Hindlimb muscle (tissue), 1 donor: ENCODE data around the gene ELAVL2. TPM values are rescaled to one million over a fixed set of nuclear protein-coding genes. Genes with fewer than 3 reads are reported as not detected.
"Not testable (repeated sequence)": the region's sequence is repeated elsewhere in the genome, so short reads cannot be mapped to it uniquely, and the experiment has no call there.

ENCODE experiments used
- DNase-seq: peaks from one replicate; pipeline ENCODE4 v3.0.0-alpha.2; 2013
- polyA plus RNA-seq: library from polyadenylated mRNA; unstranded; fragments of 120-200 nt; gene quantifications from one replicate; pipeline ENCODE4 v1.2.1, GENCODE V29; 2013; ENCODE audit not compliant: insufficient read length

The ELAVL2 gene
- polyA plus RNA-seq, 1 donor: 2.7 TPM

DNA sequence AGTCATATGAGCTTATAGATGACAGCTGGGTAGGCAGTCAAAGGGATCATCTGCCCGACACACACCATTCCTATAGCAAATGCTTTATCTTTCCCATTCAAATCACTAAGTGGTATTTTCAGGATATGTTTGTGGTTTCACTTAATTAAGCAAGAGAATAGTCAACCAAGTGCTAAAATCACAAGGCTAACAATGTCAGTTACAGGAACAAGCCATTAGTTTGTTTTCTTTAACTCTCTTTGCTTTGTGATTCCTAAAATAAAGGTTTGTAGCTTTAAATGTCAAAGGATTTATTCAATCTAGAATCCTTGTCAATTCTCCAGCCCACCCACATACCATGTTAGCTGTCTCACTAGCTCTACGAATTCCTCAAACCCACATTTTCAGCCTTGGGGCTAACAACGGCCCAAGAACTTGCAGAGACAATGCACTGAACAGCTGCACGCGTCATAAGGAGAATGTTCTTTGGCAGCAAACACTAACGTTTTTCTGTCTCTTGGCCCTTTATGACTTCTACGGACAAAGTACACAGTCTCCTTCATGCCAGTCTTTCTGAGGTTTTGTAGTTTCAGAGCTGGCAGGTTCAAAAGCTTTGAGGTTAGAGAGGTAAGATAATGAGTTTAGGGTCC lies 56.6 kb downstream of the ELAVL2 start:
- DNase-seq: no peak

DNA sequence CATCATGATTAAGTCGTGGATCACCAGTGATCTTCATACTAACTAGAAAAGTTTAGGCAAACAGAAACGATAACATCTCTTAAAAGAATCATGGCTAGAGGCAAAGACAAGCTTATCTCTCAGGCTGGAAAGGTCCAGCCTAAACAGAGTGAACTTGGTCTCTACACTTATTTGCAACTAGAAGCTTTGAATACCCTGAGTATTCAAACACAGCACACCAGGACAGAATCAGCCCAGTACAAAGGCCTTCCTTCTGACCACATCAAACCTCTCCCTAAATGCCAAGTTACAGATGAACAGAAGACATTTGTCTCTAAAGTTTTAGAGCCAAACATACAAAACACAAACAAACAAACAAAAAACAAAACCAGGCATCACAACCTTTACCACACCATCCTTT lies 57.2 kb downstream of the ELAVL2 start:
- DNase-seq: no peak

DNA sequence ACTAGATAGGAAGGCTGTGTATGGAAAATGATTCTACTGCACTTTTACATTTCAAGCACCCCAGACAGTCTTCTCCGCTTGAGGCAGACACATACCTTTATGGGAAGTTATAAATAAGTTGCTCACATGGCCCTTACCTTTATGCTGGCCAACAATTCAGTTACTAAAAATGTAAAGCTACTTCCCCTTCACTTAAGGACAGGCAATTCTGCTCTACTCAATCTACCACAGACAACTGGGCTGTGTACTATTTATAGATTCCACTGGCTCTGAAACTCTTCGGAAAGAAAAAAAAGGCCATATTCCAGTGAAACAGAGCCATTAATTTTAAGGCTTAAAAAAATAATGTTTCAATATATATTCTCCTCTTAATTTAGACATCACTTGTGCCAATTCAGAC lies 59.4 kb downstream of the ELAVL2 start:
- no peak for DNase-seq

DNA sequence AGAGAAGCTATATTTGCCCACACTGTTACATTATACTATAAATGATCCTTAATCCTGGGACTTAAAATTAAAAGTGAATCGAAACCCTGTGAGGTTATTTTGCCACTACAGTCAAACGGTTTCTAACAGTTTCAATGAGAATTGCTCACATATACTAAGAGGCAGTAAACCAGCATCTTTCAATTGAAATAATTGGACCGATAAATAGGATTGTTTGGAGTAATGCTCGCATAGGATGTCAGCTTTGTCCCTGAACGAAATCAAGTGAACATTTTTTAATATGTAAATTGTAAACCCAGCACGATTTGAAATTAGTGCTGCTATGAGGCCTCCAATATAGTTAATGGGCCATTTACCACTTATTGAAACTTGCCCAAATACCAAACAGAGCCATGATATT lies 60.5 kb downstream of the ELAVL2 start:
- DNase-seq: no peak

DNA sequence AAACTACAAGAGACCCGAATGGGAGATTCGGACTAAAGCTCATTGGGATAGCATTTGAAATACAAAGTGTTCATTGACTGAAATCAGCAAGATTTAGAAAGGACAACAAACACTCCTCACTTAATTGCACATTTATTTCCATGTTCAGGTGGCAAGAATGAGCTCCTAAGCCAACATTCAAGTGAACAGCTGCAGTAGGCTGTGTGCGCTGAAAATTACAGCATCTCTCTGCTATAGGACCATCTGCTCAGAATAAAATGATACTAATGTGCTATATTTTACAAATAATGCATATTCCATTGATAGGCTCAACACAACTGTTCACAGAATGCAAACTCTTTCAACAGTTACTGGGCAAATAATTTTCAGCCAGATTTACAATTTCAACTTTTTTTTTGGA lies 61.8 kb downstream of the ELAVL2 start:
- DNase-seq: no peak

DNA sequence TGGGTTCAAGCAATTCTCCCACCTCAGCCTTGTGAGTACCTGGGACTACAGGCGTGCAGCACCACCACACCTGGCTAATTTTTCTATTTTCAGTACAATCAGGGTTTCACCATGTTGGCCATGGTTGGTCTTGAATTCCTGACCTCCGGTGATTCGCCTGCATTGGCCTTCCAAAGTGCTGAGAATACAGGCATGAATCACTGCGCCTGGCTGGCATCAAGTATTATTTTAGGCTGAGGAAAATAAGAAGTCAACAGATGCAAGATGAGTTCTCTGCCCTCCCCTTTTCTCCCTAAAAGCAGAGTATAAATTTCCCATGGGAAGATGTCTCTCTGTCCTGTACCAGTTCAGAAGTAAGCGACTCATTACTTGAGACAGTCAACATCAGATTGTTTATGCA lies 71.5 kb downstream of the ELAVL2 start:
- no peak for DNase-seq

DNA sequence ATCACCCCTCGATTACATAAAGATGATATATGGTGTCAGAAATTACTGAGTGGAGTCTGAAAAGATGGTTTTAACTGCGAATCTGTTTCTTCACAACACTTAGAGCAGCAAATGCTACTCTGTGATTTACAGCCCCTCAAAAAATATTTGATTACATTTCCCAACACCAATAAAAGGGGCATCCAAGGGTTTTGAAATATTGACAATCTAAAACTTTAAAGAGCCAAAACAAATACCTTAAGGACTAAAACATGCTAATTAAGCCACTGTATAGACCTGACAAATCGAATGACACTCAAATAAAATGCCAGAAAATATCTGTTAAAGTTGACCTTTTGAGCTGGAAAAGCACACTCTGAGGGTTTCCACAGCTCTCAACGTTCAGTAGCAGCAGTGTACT lies 73.2 kb downstream of the ELAVL2 start:
- DNase-seq: no peak

DNA sequence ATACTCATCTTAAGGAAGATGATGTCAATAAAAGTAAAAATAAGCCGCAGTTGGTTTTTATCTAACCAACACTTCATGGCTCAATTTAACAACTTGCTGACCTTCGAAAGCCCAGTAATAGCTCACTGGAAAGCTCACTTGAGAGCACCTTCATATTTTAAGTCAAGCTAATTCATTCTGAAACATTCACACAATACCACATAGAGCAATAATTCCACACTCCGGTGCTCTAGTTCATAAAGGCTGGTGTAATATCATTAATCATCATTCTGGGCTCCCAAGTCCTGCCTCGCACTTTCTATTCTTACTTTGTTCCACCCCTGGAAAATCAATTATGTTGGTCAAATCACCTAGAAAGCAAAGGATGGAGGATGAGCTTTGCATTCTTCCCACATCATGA lies 74.4 kb downstream of the ELAVL2 start:
- DNase-seq: no peak

DNA sequence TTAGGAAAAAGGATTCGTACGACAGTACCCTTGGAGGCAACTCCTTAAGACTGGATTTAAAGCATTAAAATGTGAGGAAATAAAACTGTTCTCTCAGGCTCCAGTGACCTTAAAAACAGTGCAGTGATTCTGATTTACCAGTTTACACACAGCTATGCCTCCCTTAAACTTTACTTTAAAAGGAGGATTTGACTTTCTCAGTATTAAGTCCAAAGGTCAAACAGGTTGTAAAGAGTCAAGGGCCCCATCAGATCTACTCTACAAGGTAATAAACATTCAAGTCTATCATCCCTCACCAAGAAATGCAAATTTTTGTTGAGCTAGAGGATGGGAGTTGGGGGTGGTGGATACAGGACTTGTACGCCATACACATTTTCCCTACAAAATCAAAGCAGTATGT lies 75.2 kb downstream of the ELAVL2 start:
- DNase-seq: no peak

DNA sequence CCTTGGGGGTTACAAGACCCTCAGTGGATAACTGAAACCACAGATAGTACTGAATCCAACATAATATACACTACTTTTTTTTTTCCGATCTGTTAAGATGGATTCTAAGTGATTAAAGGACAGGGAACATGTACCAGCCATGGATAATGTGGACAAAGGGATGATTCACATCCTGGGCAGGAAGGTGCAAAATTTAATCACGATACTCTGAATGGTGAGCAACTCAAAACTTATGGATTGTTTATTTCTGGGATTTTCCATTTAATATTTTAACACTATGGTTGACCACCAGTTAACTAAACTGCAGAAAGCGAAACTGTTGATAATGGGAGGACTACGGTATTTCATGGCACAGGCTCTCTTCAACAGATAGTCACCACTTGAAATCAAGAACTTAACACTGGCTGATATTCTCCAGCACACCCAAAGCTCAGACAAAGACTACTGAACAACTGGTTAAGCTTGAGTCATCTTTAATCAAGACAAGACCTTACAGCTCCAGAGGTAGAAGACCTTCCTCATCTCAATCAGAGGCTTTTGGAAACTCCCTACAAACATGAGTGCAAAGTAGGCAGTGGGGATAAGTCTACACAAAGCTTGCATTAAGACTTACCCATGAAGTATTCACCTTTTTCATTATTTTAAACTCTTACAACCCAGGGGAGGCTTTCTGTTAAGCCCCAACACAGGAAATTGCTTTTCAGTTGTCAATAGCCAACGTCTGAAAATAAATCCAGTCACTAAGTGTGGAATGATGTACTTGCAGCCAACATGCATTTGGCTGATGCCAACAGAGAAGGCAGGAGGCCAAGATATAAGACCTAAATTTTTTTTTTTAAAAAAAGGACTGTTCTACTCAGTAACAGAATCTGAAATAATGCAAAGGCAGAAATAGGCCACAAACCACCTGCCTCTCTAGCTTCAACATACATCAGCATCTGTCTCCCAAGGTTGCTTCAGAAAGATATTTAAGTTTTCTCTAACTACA lies 78.7 kb downstream of the ELAVL2 start:
- DNase-seq: no peak

DNA sequence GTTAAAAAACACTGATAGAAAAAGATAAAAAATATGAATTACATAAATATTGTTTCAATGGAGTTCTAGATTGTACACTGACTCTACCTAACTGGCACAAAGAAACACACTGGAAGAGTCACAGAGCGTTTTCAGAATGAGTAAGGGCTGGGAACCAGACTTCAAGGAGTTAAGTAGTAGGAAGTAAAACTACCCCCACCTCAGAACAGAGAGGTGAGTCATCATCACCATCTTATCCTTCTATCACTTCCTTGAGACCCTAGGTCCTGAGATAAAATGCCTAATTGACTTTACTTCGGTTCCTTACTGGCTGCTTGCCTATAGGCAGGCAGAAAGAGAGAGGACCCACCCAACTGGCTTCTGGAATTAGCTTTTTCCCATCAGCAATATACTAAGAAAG lies 79.7 kb downstream of the ELAVL2 start:
- DNase-seq: no peak

DNA sequence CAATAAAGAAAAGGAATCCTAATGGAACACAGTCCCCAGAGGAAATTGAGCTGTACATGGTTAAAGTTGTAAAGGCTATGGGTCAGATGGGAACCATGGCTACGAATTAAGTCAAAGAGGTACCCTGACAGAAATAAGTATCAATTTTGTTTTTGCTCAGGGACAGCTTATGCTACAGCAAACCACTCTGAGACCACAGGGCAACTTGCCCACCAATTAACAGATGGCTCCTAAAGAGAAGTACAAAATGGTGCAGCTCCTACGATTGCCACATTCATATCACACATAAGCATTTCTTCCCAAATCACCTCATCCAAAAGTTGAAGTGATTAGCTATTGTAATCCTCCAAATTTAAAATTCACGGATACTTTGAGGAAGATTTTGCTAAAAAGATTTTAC lies 83.0 kb downstream of the ELAVL2 start:
- DNase-seq: no peak

DNA sequence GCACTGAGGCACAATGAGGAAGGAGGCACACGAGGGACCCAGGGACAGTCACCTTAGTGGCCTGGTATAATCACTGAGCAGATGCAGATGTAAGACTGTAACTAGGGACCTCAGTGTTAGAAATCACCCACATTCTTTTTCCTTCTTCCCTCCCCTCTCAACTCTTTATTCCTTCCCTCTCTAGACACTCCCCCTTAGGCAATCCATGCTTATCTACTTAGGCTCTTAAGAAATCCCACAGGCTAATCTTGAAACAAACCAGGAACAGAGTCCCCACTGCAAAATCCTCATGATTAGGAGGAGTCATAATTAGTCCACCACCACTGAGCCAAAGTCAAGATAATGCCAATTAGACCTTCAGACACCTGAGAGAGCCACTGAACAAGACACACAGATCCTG lies 84.7 kb downstream of the ELAVL2 start:
- DNase-seq: no peak

DNA sequence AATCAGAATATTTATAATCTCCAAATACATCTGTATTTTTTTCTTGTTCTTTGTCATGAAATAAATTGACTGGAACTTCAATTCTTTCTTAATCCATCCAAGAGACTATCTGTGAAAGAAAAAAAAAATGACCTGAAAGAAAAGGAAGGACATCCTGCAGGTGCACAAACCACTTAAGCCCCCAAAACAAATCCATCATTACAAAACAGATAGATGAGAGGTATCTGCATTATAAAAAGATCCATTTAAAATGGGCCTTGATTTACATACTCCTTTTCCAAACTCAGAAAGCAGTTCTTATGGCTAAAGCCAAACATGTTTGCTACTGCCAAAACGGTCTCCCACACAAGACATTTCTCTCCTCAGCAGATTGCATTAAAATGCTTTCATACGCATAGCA lies 85.5 kb downstream of the ELAVL2 start:
- DNase-seq: no peak

DNA sequence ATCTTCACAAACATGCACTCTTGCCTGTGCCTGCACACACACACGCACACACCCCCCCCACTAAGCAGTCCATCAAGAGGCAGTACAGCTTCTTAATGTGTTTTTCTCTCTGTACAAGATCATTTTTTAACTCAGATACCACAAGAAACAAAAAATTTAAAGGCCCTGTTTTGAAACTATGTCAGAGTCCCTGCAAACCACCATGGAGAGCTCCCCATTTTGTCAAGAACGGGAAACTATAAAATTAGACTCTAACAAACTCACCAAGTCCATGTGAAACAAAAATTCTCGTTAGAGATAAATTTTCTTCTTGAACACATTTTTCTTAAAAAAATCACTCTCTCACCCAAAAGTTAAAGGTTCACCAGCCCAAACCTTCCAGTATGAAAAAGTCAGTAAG lies 86.3 kb downstream of the ELAVL2 start:
- DNase-seq: no peak

DNA sequence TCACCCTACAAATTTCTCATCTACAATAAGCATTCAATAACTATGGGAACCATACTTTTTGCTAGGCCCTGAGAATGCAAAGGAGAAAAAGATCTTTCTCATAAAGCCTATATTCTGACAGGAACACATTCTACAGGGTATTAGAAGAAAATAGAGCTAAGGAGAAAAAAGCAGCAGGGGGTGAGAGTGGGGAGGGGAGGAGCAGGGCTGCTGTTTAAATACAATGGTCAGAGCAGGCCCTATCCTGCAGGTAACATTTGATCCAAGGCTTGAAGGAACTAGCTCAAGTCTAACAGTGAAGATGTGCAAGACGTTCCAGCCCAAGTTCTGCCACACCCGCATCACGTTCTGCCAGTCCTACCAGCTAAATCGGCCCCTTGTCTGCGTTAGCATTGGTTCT lies 89.7 kb downstream of the ELAVL2 start:
- no peak for DNase-seq

DNA sequence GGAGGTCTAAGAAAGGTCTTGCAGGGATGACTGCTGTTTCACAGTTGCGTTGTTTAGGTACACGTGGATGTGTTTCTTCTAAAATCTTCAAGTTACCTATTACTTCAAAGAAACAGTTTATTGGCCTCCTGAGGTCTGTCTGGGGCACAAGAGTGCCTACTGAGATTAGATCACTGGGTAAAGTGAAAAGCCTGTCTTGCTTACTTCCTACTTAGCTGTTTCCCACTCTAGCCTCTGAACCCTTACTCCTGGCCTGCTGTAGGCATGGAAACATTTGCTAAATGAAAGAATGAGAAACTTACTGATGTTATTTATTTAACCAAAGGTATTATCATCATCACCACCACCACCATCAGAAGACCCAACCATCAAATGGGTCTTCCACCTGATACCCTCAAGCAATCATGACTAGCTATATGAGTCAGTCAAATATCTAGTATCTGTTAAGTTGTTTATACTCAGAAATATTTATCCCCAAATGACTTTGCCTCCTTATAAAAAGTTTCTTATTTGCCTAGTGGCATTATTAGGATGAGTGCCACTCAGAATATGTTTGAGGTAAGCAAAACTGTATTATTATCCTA lies 92.5 kb downstream of the ELAVL2 start:
- DNase-seq: no peak

DNA sequence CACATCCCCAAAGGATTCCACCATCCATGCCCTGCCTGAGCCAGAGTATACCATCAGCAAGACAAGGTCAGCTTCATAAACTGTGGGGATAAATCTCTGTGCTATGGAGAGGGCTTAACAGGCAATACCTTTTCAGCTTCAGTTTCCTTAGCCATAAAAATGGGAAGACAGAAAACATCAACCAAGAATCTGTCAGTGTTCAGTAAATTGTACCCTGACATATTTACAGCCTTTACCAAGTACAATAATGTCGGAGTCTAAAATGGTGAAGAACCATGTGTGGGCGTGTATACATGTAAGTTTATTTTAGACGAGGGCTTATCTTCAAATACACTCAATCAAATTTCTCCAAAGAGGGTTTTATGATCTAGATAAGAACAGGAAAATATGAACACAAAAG lies 94.7 kb downstream of the ELAVL2 start:
- no peak for DNase-seq

DNA sequence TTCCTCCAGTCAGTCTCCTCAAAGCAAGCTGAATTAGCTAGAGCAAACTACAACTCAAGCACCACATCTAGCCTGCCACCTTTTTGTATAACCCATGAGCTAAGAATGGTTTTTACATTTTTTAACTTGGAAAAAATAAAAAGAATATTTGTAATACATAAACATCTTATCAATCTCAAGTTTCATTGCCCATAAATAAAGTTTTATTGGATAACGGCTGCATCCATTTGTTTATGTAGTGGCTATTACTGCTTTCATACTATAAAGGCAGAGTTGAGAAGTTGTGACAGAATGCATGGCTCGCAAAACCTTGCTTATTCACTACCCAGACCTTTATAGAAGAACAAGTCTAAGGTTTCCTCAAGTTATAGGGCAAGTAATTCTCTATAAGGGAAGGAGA lies 95.7 kb downstream of the ELAVL2 start:
- DNase-seq: no peak

DNA sequence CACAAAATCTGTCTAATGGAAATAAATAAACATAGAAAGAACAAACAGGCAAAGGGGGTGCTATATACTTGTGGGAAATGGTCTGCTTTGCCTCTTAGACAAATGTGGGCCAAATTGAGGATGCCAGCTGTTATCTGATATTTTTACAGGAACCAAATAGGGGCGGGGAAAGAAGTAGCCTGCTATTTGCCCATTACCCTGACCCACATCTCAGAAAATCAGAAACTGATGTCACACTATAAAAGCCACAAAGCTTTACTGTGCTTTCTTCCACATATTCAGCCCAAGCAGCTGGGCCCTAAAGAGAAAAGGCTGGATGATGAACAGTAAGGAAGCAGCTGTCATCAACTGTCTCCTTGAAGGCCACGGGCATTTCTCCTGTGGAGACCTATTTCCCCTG lies 97.3 kb downstream of the ELAVL2 start:
- DNase-seq: no peak

DNA sequence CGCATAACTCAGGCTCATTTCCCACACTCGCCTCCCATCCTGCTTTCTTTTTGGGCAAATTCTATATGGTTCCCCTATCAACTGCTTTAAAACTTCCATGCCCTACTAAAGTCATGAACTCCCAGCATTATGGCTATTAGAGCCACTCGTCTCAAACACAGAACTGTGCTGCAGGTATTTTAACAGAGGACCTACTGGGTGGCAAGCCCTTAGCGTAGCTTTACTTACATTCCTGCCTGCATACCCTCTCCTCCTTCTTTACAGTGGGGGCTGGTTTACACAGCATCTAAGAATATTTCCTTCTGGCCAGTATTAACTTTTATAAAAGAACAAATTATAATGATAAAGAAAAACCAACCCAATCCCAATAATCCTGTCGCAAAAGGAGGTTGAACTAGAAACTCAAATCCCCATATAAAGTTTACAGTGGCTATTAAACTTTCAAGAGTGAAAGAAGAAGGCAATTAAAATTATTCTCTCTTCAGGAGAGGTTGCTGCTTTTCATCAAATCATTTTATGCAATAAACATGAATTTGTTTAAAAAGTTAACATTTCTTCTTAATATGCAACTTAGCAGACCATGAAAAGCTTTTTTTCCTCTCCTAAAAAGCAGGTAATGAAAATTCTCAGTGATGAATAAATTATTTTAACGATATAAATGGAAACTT lies 100.6 kb downstream of the ELAVL2 start:
- no peak for DNase-seq

DNA sequence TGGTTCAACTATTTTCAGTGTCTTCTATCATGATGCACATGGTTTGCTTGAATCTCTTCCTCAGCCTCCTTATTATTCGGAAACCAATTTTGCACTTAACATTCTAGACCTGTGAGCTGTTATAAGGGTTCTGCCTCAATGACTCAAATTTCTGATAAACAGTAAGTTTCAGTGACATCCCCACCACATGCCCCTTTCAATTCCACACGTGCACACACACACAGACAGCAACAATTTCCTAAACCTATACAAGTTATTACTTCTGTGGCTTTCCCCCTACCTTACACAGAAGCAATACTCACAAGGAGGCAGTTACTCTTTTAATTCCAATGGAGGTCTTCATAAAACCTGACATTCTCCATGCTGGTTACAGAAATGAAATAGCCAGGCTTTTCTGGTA lies 102.4 kb downstream of the ELAVL2 start:
- DNase-seq: no peak

DNA sequence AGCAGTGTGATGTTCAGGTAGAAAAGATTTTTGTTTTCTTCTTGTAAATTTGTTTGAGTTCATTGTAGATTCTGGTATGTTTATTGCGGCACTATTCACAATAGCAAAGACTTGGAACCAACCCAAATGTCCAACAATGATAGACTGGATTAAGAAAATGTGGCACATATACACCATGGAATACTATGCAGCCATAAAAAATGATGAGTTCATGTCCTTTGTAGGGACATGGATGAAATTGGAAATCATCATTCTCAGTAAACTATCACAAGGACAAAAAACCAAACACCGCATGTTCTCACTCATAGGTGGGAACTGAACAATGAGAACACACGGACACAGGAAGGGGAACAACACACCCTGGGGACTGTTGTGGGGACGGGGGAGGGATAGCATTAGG lies 103.0 kb downstream of the ELAVL2 start:
- not testable (repeated sequence) for DNase-seq
